Measurements from ENCODE around the gene FBXW8.

FBXW8 gene

DNA sequence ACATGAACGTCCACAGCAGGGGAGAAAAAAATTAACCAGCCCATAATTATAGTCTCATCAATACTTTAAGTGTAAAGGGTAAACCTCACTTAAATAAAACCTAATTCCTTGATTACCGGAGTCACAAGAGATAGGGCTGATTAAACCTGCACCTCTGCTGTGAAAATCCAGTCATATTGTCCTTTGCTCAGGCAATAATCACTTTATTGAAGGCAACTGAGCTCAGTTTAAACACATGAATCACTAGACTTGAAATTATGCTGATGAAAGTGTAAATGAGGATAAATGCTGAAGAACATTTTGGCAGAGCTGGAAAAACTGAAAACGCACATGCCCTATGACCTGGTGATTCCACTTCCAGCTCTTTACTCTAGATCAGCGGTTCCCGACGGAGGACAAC, 22.9 kb upstream of the FBXW8 start:
- no peak for DNase-seq

DNA sequence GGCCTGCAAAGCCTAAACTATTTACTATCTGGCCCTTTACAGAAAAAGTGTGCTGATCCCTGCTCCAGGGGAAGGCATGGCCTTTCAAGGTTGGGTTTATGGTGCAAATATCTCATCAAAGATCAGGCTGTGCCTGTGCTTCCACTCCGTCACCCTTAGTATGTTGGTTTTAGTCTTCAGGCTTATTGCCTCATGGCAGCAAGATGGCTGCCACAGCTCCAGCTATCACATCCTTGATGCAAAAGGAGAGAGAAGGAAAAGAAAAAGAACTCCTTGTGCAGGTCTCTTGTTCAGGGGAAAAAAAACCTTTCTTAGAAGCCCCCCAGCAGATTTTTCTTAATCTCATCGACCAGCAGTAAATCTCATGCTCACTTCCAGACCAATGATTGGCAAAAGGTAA, 20.4 kb upstream of the FBXW8 start:
- no peak for DNase-seq

GRCh38 chr12:116891019-116891418, 19.7 kb upstream of the FBXW8 start:
- DNase-seq: no peak

GRCh38 chr12:116892349-116893140, 18.2 kb upstream of the FBXW8 start:
- DNase-seq: peak; percentile 25

GRCh38 chr12:116894913-116895312, 15.8 kb upstream of the FBXW8 start:
- no peak for DNase-seq

- DNase-seq: no peak
These were observed 14.3 kb upstream of the FBXW8 start for GRCh38 chr12:116896411-116896924.

DNA sequence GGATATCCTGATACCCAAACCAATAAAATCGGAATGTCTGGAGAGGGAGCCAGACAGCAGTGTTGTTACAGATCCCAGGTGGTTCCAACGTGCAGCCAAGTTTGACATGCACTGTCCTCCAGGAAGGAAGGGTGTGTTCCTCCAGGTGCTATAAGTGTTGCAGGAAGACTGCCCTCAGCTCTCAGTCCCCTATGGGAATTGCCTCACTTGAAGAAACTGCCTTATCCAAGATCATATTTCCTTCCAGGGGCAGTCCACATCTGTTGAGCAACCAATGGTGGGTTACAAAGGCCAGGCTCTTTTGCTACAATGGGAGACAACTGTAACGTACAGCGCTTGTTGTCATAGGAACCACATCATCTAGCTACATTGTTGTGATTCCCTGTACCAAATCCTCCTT, 13.3 kb upstream of the FBXW8 start:
- DNase-seq: peak; percentile 17

DNA sequence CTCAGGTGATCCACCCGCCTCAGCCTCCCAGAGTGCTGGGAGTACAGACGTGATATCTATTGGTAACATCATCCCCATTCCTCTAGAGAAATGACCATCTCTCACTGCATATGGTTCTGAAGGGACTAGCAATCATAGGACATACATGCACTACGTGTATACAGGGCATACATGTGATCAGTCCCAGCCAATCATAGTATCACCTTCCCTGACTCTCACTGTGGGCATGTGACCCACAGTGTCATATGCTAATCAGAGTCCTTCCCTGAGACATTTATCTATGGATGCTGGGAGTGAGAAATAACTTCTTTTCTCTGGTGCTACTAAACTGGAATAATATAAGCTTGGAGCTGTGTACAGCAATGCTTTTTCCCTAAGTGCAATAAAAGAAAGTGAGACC, 12.1 kb upstream of the FBXW8 start:
- no peak for DNase-seq

- DNase-seq: no peak
These were observed 9.1 kb upstream of the FBXW8 start for GRCh38 chr12:116901612-116902011.

GRCh38 chr12:116903818-116904217, 6.9 kb upstream of the FBXW8 start:
- no peak for DNase-seq

DNA sequence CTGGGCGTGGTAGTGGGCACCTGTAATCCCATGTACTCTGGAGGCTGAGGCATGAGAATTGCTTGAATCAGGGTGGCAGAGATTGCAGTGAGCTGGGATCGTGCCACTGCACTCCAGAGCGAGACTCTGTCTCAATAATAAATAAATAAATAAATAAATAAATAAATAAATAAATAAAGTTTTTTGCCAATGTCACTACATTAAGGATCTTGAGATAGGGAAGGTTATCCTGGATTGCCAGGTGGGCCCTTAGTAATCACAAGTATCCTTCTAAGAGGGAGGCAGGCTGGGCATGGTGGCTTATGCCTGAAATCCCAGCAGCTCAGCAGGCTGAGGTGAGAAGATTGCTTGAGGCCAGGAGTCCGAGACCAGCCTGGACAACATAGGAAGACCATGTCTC, 4.5 kb upstream of the FBXW8 start:
- DNase-seq: no peak

- DNase-seq: no peak
These were observed 488 bp upstream of the FBXW8 start for GRCh38 chr12:116910280-116910644.

DNA sequence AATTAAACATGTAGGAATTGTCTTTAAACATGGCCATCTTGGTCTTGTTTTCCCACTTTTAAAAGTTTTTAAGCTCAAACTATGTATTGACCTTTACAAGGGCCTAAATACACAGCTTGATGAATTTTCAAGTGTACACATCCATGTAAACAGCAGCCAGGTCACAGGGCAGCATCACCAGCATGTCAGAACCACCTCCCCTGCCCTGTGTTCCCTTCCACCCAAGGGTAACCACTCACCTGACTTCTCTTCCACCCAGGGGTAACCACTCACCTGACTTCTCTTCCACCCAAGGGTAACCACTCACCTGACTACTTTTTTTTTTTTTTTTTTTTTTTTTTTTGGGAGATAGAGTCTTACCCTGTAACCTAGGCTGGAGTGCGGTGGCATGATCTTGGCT, 4.6 kb downstream of the FBXW8 start:
- DNase-seq: no peak

- no peak for DNase-seq
These were observed 5.4 kb downstream of the FBXW8 start for GRCh38 chr12:116916122-116916521.

DNA sequence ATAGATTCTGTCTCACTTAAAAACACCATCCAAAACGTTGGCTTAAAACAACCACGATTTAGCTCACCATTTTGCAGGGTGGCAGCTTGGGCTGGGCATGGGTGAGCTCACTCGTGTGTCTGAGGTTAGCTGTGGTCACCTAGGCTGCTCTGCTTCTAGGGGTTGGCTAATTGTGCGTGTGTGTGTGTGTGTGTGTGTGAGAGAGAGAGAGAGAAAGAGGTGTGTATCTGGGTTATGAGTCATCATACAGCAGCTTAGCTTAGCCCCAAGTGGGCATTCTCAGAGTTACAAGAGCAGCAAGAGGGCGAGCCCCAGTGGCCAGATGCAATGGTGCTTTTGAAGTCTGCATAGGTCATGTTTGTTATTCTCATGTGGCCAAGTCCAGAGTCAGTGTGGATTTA, 6.0 kb downstream of the FBXW8 start:
- DNase-seq: peak; percentile 47

DNA sequence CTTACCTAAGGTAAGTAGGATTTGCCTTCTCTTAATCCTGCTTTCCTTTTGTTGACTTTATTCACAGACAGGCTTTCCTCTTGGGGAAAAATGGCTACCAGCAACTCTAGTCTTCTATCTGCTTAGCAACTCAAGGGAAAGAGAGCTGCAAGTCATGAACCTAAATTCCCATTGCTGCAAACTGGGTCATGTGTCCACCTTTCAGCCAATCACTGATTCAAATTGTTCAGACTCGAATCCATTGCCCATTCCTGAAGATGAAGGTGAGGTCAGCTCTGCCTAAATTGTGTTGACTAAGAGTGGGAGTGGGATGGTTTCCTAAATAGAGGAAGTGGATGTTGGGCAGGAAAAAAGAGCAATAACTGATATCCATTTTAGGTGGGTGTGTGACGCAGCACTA, 7.7 kb downstream of the FBXW8 start:
- DNase-seq: peak; percentile 48

DNA sequence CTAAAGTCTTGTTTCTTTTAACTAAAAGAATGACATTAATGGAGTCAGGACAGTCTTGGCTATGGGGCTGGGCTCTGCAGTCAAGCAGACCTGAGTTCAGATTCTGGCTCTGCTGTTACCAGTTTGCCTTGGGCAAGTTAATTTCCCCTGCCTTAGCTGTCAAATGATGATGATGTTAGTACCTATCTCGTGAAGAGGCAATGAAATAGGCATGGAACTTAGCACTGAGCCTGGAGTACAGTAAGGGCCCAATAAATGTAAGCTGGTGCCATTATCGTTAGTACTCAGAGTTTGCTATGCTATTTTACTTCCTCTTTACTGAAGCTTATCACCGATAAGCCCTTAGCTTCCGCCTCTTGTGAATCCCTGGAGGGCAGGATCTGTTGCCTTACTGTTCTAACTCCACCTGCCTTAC, 8.5 kb downstream of the FBXW8 start:
- peak; percentile 49 for DNase-seq

GRCh38 chr12:116919706-116920485, 9.1 kb downstream of the FBXW8 start:
- peak; percentile 33 for DNase-seq

- no peak for DNase-seq
These were observed 10.2 kb downstream of the FBXW8 start for GRCh38 chr12:116920939-116921338.

- peak; percentile 72 for DNase-seq
These were observed 11.6 kb downstream of the FBXW8 start for GRCh38 chr12:116922194-116922897.

DNA sequence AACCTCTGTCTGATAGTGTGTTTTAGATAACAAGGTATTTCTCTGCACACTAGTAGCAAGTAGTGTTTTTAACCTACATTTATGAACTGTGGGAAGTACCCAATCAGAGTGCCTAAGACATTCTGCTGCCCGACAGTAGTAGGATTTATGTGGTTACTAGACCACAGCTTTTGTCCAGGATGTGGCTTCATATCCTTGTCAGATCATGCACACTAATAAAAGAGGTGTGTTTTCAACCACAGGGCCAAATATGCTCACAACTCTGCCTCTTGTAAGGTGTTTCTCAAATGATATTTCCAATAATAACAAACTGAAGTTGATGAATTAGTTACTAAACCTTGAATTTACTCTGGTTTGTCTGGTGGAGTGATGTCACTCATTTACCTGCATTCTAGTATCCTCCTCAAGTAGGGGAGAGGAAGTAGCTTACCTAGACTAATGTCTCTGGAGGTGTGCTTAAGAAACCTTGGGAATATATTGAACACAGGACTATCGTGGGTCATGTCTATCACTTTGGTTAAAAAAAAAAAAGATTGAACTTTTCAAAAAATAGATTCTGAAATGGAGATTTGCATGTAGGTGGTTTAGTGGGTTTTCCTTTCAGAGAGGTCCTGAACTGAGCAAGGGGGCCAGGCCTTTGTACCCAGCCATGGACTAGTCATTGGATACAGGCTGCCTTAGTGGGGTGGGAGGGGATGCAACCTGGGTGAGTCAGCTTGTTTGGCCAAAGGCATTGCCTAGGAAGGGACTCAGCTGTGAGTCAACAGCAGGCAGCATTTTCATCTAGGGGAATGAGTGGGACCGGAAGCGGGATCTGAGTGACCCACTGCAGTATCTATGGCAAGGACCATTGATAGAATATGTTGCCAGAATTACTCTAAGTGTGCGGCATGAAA, 14.1 kb downstream of the FBXW8 start:
- no peak for DNase-seq

Measured in NCI-H69 (cell line).